Transverse colon (tissue), 4 donors: ENCODE measurements around the gene CITED1. TPM values are rescaled to one million over a fixed set of nuclear protein-coding genes. Genes with fewer than 3 reads are reported as not detected.
A peak's percentile ranks its signal among the peaks of the same experiment; 100 is the strongest.

ENCODE experiments used
- DNase-seq: peaks from one replicate; pipeline ENCODE4 v3.0.0-alpha.2; 2019
- H3K27ac ChIP-seq, 4 donors: fragments of 200-600 bp; sonication (generic); 2 replicates each; pipeline ENCODE4 v1.5.1; 2016 to 2018; ENCODE audit warnings: inconsistent platforms in 4 of 4
- H3K27me3 ChIP-seq: fragments of 200-600 bp; sonication (generic); 2 replicates; pipeline ENCODE4 v1.5.1; 2017; ENCODE audit warnings: inconsistent platforms
- H3K36me3 ChIP-seq, 4 donors: fragments of 200-600 bp; sonication (generic); 2 replicates each; pipeline ENCODE4 v1.5.1; 2017 to 2019; ENCODE audit warnings: inconsistent platforms in 4 of 4
- H3K4me1 ChIP-seq, 4 donors: fragments of 200-600 bp; sonication (generic); 2 replicates each; pipeline ENCODE4 v1.5.1; 2017 to 2020; ENCODE audit warnings: inconsistent platforms in 4 of 4
- H3K4me3 ChIP-seq, 4 donors: fragments of 200-600 bp; sonication (generic); 1 replicate in 1 of 4; 2 replicates in 3 of 4; pipeline versions ENCODE4 v1.5.1 to v1.6.1; 2017 to 2019; ENCODE audit warnings: inconsistent platforms in 4 of 4
- H3K9me3 ChIP-seq, 2 donors: fragments of 200-600 bp; sonication (generic); 2 replicates each; pipeline ENCODE4 v1.5.1; 2017 to 2019; ENCODE audit warnings: inconsistent platforms in 2 of 2
- EP300 ChIP-seq: sonication (generic); formaldehyde crosslinking; IDR thresholded peaks from one replicate; pipeline ENCODE4 v1.6.1; 2017; ENCODE audit warnings: antibody characterized with exemption, low read depth
- POLR2A ChIP-seq: fragments of 450-650 bp; IDR thresholded peaks from one replicate; pipeline ENCODE4 v1.6.1; 2016; ENCODE audit warnings: antibody characterized with exemption, mild to moderate bottlenecking, moderate library complexity
- POLR2AphosphoS5 ChIP-seq, 3 donors: sonication (generic); formaldehyde crosslinking; IDR thresholded peaks; one replicate each; pipeline ENCODE4 v1.6.1; 2016; ENCODE audit warnings: antibody characterized with exemption in 3 of 3
- WGBS, 2 donors: methylation state at CpG; one replicate each; pipeline ENCODE4 v1.1.5; 2018; ENCODE audit warnings: low coverage in 1 of 2; 5-methylcytosine and 5-hydroxymethylcytosine counted together
- in situ Hi-C, 4 donors: fragments of 200-750 bp; cut with MboI; loops; one replicate each; pipeline versions ENCODE4 v1.15.0 to v1.15.1; 2017; ENCODE audit warnings: low sequenced_read_pairs in 3 of 4, low pct_ligation_motif_present in 1 of 4, low pct_unique_long_range_greater_than_20kb in 1 of 4
- intact Hi-C: fragments of 100-400 bp; cut with DNase I; formaldehyde crosslinking; loops from one replicate; pipeline ENCODE4 v1.15.1; 2023; ENCODE audit warnings: low total_unique reads
- total RNA-seq, 4 donors: library from RNA; depleted of rRNA; stranded (reverse); fragments of >200 nt; gene quantifications; one replicate each; pipeline ENCODE4 v1.1.0, GENCODE V29; 2016
- TF ChIP-seq, protein P1 (sequence below), 5 experiments: fragments of 200-600 bp in 3 of 5; fragments of 450-650 bp in 2 of 5; sonication (generic) in 3 of 5; IDR thresholded peaks; 1 replicate in 2 of 5; 2 replicates in 3 of 5; pipeline ENCODE4 v1.5.1; 2016 to 2017; ENCODE audit warnings: antibody characterized with exemption in 5 of 5, inconsistent platforms in 3 of 5, mild to moderate bottlenecking in 2 of 5, moderate library complexity in 1 of 5

CITED1 gene
- total RNA-seq, 4 donors from 2014 or later, result 0.82 to 24.3 TPM; not detected in 2

DNA sequence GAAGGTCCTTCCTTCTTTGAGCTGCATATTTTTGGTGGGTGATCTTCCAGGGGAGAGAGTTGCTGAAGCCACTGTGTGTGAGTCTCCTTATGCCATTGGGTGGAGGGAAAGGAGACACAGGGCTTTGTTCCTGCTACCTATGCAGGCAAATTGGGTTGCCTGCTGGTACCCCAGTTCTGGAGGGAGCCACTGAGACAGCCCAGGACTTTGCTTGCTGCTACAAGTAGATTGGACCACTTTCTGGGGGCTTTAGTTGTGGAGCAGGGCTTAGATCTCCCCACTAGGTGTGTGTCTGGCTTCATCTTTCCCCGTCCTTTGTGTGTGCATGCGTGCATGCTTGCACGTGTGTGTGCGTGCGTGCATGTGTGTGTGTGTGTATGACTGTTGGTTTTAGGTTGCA is 10.0 kb downstream of the CITED1 start:
- Histone ChIP-seq H3K4me1 (no peaks in the 10 kb centered on the region), H3K36me3 (no peaks in the 10 kb centered on the region), H3K27ac (no peak overlapping the region), H3K27me3 (no peaks in the 10 kb centered on the region), H3K4me3 (no peak overlapping the region), H3K9me3 (no peaks in the 10 kb centered on the region)
- 88% methylated on average over 5 of the region's 5 CpGs; no CpG with 5 or more reads in 1 of the 2 donors for WGBS, 2 donors
- in situ Hi-C loops, result no loop called here
- TF ChIP-seq, protein P1, sequence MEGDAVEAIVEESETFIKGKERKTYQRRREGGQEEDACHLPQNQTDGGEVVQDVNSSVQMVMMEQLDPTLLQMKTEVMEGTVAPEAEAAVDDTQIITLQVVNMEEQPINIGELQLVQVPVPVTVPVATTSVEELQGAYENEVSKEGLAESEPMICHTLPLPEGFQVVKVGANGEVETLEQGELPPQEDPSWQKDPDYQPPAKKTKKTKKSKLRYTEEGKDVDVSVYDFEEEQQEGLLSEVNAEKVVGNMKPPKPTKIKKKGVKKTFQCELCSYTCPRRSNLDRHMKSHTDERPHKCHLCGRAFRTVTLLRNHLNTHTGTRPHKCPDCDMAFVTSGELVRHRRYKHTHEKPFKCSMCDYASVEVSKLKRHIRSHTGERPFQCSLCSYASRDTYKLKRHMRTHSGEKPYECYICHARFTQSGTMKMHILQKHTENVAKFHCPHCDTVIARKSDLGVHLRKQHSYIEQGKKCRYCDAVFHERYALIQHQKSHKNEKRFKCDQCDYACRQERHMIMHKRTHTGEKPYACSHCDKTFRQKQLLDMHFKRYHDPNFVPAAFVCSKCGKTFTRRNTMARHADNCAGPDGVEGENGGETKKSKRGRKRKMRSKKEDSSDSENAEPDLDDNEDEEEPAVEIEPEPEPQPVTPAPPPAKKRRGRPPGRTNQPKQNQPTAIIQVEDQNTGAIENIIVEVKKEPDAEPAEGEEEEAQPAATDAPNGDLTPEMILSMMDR (IDR thresholded peaks at IDR 0.05), result no peak
- no peak for TF ChIP-seq POLR2A
- TF ChIP-seq EP300, result no peak
- TF ChIP-seq POLR2AphosphoS5 (IDR thresholded peaks at IDR 0.05), result no peak
- intact Hi-C loops, result no loop called here
- no peak for DNase-seq

GRCh38 chrX:72294497-72294896 is 11.2 kb downstream of the CITED1 start:
- Histone ChIP-seq H3K9me3 (no peaks in the 10 kb centered on the region), H3K4me1 (no peaks in the 10 kb centered on the region), H3K27me3 (no peaks in the 10 kb centered on the region), H3K4me3 (no peak overlapping the region), H3K27ac (no peak overlapping the region), H3K36me3 (no peaks in the 10 kb centered on the region)
- intact Hi-C loops, result no loop called here
- in situ Hi-C loops, result no loop called here
- WGBS, 2 donors, result 19 to 50% methylated on average over 1 of the region's 1 CpG
- TF ChIP-seq POLR2AphosphoS5 (IDR thresholded peaks at IDR 0.05), result no peak
- TF ChIP-seq, protein P1 (IDR thresholded peaks at IDR 0.05), result peak in 1 of 5 experiments; percentile 13
- no peak for DNase-seq

- in situ Hi-C loops, result no loop called here
- H3K27me3 ChIP-seq, result no peaks in the 10 kb centered on the region
- 98% methylated on average over 1 of the region's 1 CpG; no CpG with 5 or more reads in 1 of the 2 donors for WGBS, 2 donors
- intact Hi-C loops, result no loop called here
- no peak overlapping the region for H3K4me3 ChIP-seq
- H3K27ac ChIP-seq, result no peak overlapping the region
- no peaks in the 10 kb centered on the region for H3K36me3 ChIP-seq
- TF ChIP-seq, protein P1 (IDR thresholded peaks at IDR 0.05), result no peak
- TF ChIP-seq EP300 (no peak), POLR2A (no peak), POLR2AphosphoS5 (IDR thresholded peaks at IDR 0.05) (no peak)
- H3K4me1 ChIP-seq, result no peaks in the 10 kb centered on the region
- H3K9me3 ChIP-seq, result no peaks in the 10 kb centered on the region
- DNase-seq, result no peak
Observed at GRCh38 chrX:72282302-72282701, 23.4 kb downstream of the CITED1 start.

GRCh38 chrX:72280321-72280845 is 25.3 kb downstream of the CITED1 start:
- in situ Hi-C loops (no loop called here), intact Hi-C loops (loop anchor here (2.0 kb wide), 1 partner anchor 14 kb away; no protein-coding TSS in a partner anchor)
- TF ChIP-seq EP300, result no peak
- TF ChIP-seq POLR2AphosphoS5 (IDR thresholded peaks at IDR 0.05), result no peak
- TF ChIP-seq, protein P1 (IDR thresholded peaks at IDR 0.05), result no peak
- no peak for TF ChIP-seq POLR2A
- no peak overlapping the region for H3K27ac ChIP-seq
- WGBS, 2 donors, result 69 to 73% methylated on average over 4 to 5 of the region's 5 CpGs
- H3K27me3 ChIP-seq, result no peaks in the 10 kb centered on the region
- DNase-seq, result no peak
- H3K4me1 ChIP-seq, result peaks cover 0 to 11% (median 8%) of the 10 kb centered on the region in 4 donors
- H3K9me3 ChIP-seq, result no peaks in the 10 kb centered on the region
- H3K36me3 ChIP-seq, result no peaks in the 10 kb centered on the region
- no peak overlapping the region for H3K4me3 ChIP-seq
